GM13977 (cell line): Measurements from ENCODE around the gene PDE2A.

ENCODE experiments used
- DNase-seq: peaks from one replicate; pipeline ENCODE4 v3.0.0; 2012; ENCODE audit warnings: low spot score
- CTCF ChIP-seq: IDR thresholded peaks from 2 replicates; pipeline ENCODE4 v1.5.1; 2012; ENCODE audit warnings: mild to moderate bottlenecking, control low read depth; ENCODE audit not compliant: insufficient read depth; ENCODE audit errors: extremely low read depth, missing control alignments
- in situ Hi-C: fragments of 300-500 bp; cut with MboI; formaldehyde crosslinking; loops from one replicate; pipeline ENCODE4 v1.12.0; 2022; ENCODE audit warnings: low sequenced_read_pairs, low pct_unique_long_range_greater_than_20kb, mixed read lengths, inconsistent platforms; ENCODE audit not compliant: unreplicated experiment

Gene PDE2A

DNA sequence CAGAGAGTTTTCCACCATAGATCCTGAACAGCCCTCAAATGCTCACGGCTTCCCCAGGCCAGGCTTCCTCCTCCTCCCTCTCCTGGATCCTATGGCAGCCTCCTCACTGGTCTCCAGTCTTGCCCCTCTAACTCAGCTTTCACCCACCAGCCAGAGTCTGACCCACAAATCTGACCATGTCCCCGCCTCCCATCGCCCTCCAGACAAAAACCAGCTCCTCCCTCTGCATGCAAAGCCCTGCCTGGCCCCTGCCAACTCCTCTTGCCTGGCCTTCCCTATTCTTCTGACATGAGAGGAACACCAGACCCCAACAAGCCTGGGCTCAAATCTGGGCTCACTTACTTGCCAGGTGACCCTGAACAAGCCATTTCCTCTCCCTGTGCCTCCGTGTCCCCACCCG is 32.4 kb upstream of the PDE2A start:
- TF ChIP-seq CTCF: no peak
- in situ Hi-C loops: loop anchor here (25.0 kb wide), 1 partner anchor 481 kb away; no protein-coding TSS in a partner anchor
- no peak for DNase-seq

GRCh38 chr11:72705442-72706365 is 31.5 kb upstream of the PDE2A start:
- DNase-seq: no peak
- in situ Hi-C loops: loop anchor here (25.0 kb wide), 1 partner anchor 482 kb away; no protein-coding TSS in a partner anchor
- no peak for TF ChIP-seq CTCF

GRCh38 chr11:72704783-72705265 is 30.6 kb upstream of the PDE2A start:
- TF ChIP-seq CTCF: no peak

DNA sequence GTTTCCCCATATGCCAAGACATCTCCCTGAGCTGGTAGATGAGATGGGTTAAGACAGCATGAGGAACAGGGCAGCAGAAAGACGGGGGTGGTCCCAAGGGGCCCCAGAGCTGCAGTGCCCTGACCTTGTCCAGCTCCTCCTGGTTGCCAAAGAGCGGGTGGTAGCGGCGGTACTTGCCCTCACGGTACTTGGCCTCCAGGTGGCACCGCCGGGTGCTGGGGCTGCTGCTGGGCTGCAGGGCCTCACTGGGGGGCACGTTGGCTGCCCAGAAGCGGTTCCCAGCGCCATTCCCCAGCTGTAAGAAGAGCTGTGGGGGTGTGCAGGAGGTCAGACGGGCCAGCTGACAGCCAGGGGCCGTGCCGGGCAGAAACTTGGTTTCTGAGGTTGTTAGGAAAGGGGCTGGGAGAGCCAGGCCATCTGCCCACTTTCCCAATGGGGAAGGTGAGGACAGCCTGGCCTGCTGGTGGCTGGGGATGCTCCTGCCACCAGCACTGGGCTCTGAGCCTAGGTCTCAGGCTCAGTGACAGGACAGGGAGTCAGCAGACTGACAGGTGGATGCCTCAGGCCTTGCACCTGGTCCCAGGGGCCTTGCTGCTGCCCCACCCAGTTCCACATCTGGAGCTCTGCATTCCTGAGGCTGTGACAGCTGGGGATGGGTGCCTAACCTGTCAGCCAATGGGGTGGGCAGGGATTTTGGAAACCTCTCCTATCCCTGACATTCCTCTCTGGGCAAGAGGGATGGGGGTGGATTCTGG is 30.0 kb upstream of the PDE2A start:
- DNase-seq: no peak
- in situ Hi-C loops: loop anchor here (25.0 kb wide), 1 partner anchor 483 kb away; no protein-coding TSS in a partner anchor
- TF ChIP-seq CTCF: no peak

More at GRCh38 chr11:72704783-72705265, 30.6 kb upstream of the PDE2A start:
- in situ Hi-C loops: loop anchor here (25.0 kb wide), 1 partner anchor 482 kb away; no protein-coding TSS in a partner anchor
- DNase-seq: no peak

DNA sequence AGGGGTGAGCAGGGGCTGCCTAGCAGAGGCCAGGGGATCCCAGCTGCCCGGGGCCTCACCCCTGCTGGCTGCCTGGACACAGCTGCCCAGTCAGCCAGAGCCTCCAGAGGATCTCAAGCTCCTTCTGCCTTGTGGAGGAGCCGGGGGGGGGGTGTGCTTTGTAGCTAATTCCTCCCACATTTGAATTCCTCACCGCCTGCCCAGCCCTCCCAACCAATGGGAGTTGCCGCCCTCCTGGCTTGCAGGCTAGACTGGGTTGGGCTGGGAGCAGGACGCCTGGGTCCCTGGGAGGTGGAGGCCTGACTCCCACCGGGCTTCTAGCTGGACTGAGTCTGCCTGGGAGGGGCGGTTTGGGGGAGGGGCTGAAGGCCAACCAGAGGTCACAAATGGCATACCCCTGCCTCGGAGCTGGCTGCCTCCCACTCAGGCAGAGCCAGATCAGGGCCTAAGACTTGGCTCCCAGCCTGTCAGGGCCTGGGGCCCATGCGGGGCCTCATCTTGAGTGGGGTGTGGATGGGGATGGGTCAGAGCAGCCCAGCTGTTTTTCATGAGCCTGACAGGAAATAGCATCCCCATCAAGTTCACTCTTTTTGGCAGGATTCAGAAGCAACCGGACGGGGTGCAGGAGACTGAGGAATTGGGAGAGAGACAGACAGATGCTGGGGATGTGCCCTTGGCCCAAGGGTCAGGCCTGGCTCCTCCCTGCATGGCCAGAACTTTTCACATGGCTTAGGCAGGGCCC is 29.2 kb upstream of the PDE2A start:
- DNase-seq: no peak
- in situ Hi-C loops: loop anchor here (25.0 kb wide), 1 partner anchor 484 kb away; no protein-coding TSS in a partner anchor

More for the DNA sequence above, 29.2 kb upstream of the PDE2A start:
- no peak for TF ChIP-seq CTCF
